Measurements from ENCODE around the gene KCNH8. TPM values are rescaled to one million over a fixed set of nuclear protein-coding genes. Genes with fewer than 3 reads are reported as not detected.

KCNH8 gene
- total RNA-seq, 1 experiment from 2014 or later, result 3.7 TPM

- Histone ChIP-seq H3K27me3 (ENCODE audit: insufficient read depth, low read length) (no peaks in the 10 kb centered on the region), H2BK12ac (ENCODE audit: insufficient read length, low read depth, low read length) (no peak overlapping the region), H4K91ac (ENCODE audit: insufficient read length, low read depth, low read length) (no peak overlapping the region), H3K9me3 (ENCODE audit: control insufficient read depth, low read depth, low read length) (no peaks in the 10 kb centered on the region), H2BK120ac (ENCODE audit: low read depth, low read length, poor library complexity, severe bottlenecking) (no peak overlapping the region), H3K56ac (ENCODE audit: insufficient read length, low read depth, low read length) (no peak overlapping the region), H3K4me1 (ENCODE audit: insufficient read depth, low read length) (peaks cover 2% of the 10 kb centered on the region; the same call in 1 of the 2 replicates), H3K27ac (ENCODE audit: insufficient read length, low read depth, low read length) (no peak overlapping the region), H2BK15ac (ENCODE audit: low read depth, low read length) (no peak overlapping the region), H3K18ac (ENCODE audit: insufficient read length, low read depth, low read length) (no peak overlapping the region), H2AK5ac (ENCODE audit: insufficient read length, low read length) (peak overlapping the region; percentile 93), H4K5ac (ENCODE audit: insufficient read length, low read depth, low read length) (no peak overlapping the region), H2BK5ac (ENCODE audit: insufficient read length, low read length) (no peak overlapping the region), H2AFZ (ENCODE audit: low read length) (no peak overlapping the region), H3K23me2 (ENCODE audit: insufficient read length, low read depth, low read length, poor library complexity, severe bottlenecking) (no peaks in the 10 kb centered on the region), H4K20me1 (ENCODE audit: control insufficient read depth, insufficient read depth, insufficient read length) (no peaks in the 10 kb centered on the region), H3K14ac (ENCODE audit: insufficient read depth, low read length) (no peak overlapping the region), H3K79me1 (ENCODE audit: insufficient read depth, low read depth, low read length, poor library complexity, severe bottlenecking) (no peaks in the 10 kb centered on the region), H3K4ac (ENCODE audit: low read depth, low read length) (no peak overlapping the region), H3K79me2 (ENCODE audit: insufficient read depth, low read length) (no peaks in the 10 kb centered on the region), H3K23ac (ENCODE audit: insufficient read length, low read depth, low read length) (no peak overlapping the region), H3K9ac (ENCODE audit: extremely low read depth, insufficient read length, low read length) (no peak overlapping the region), H3K4me2 (ENCODE audit: insufficient read depth, insufficient read length, low read length) (no peak overlapping the region), H4K8ac (replicated peaks; ENCODE audit: insufficient read length, low read depth, low read length) (no peak overlapping the region), H2BK20ac (ENCODE audit: low read depth, low read length, poor library complexity, severe bottlenecking) (no peak overlapping the region), H3T11ph (ENCODE audit: low read length) (no peak overlapping the region)
- no peaks in the 10 kb centered on the region for H3K27me3 Mint-ChIP-seq (ENCODE audit: low read depth)
- H3K36me3 Mint-ChIP-seq (ENCODE audit: insufficient read depth in 1 of 3, low read depth in 3 of 3), result no peaks in the 10 kb centered on the region; a peak in 1 of 7 replicates
- TF ChIP-seq CTCF (conservative IDR thresholded peaks at IDR 0.05), result no peak
- H3K4me3 Mint-ChIP-seq, result no peak overlapping the region
- peaks cover 15 to 17% of the 10 kb centered on the region in 2 experiments for H3K4me1 Mint-ChIP-seq
- no peaks in the 10 kb centered on the region for H3K9me3 Mint-ChIP-seq
- no peak for DNase-seq
- no peak overlapping the region for H3K27ac Mint-ChIP-seq
- no CpG with 5 or more reads among the region's 3 CpGs for WGBS (ENCODE audit: extremely low coverage, insufficient read length, low lambda C conversion rate)
These were observed 79.9 kb downstream of the KCNH8 start for GRCh38 chr3:19228167-19228566.
